HG03103 (cell line): Measurements from ENCODE around the gene DEAF1.

Experiments
- ATAC-seq: cut with Tn5 transposase; IDR thresholded peaks from one replicate; pipeline ENCODE4 v1.9.1; 2021; ENCODE audit warnings: low read depth; ENCODE audit not compliant: unreplicated experiment

DEAF1 gene

GRCh38 chr11:722346-722811, 27.4 kb upstream of the DEAF1 start:
- no peak for ATAC-seq

- ATAC-seq: no peak
Measured at GRCh38 chr11:721741-722345, 26.8 kb upstream of the DEAF1 start.

- no peak for ATAC-seq
Measured at GRCh38 chr11:721247-721740, 26.3 kb upstream of the DEAF1 start.

- no peak for ATAC-seq
Measured at GRCh38 chr11:720642-721246, 25.7 kb upstream of the DEAF1 start.

- ATAC-seq: no peak
Measured at GRCh38 chr11:720017-720641, 25.1 kb upstream of the DEAF1 start.

GRCh38 chr11:719214-720016, 24.4 kb upstream of the DEAF1 start:
- ATAC-seq: no peak

- ATAC-seq: no peak
Measured at GRCh38 chr11:714436-714835, 19.4 kb upstream of the DEAF1 start.

GRCh38 chr11:709109-709997, 14.3 kb upstream of the DEAF1 start:
- no peak for ATAC-seq

GRCh38 chr11:708511-708910, 13.5 kb upstream of the DEAF1 start:
- ATAC-seq: no peak

- no peak for ATAC-seq
Measured at GRCh38 chr11:707817-708420, 12.9 kb upstream of the DEAF1 start.

GRCh38 chr11:706957-707816, 12.2 kb upstream of the DEAF1 start:
- no peak for ATAC-seq

GRCh38 chr11:706439-706956, 11.5 kb upstream of the DEAF1 start:
- ATAC-seq: no peak

- no peak for ATAC-seq
Measured at GRCh38 chr11:705646-706438, 10.8 kb upstream of the DEAF1 start, which contains the start of gene EPS8L2. Gene EPS8L2 (plus strand): TSS chr11:706231. CDS start chr11:709408, 3,177 bp downstream.

- no peak for ATAC-seq
Measured at GRCh38 chr11:704781-705645, 10.0 kb upstream of the DEAF1 start.

- ATAC-seq: no peak
Measured at GRCh38 chr11:704228-704674, 9.2 kb upstream of the DEAF1 start.

- no peak for ATAC-seq
Measured at GRCh38 chr11:703506-703905, 8.5 kb upstream of the DEAF1 start.
